ENCODE data around the gene UMODL1.

The UMODL1 gene

DNA sequence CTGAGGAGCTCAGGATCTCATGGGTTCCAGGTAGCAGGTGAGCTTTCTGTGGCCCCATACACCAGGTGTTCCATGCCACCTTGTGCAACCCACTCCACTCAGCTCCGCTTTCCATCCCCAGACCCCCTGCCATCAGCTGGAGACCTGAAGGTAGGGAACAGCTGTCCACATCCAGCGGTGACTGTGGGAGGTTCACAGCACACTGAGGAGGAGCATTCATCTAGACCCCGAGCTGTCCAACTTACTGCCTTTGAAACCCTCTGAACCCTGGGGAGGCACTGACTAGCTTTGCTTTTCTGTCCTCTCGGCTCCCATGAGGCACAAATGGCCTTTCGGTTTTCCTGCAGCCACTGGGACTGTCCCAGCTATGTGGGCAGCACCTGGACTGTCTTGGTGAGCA, 119.9 kb downstream of the UMODL1 start:
- no peak overlapping the region for H3K27ac ChIP-seq
- ChIA-PET POLR2A (ENCODE audit: low non-redundant PET) (no interaction called here), CTCF (interaction anchor here (0.7 to 1.2 kb wide), 2 partner anchors 20 to 74 kb away, joined by 3 read pairs; no protein-coding TSS in a partner anchor)
- TF ChIP-seq, protein P1, sequence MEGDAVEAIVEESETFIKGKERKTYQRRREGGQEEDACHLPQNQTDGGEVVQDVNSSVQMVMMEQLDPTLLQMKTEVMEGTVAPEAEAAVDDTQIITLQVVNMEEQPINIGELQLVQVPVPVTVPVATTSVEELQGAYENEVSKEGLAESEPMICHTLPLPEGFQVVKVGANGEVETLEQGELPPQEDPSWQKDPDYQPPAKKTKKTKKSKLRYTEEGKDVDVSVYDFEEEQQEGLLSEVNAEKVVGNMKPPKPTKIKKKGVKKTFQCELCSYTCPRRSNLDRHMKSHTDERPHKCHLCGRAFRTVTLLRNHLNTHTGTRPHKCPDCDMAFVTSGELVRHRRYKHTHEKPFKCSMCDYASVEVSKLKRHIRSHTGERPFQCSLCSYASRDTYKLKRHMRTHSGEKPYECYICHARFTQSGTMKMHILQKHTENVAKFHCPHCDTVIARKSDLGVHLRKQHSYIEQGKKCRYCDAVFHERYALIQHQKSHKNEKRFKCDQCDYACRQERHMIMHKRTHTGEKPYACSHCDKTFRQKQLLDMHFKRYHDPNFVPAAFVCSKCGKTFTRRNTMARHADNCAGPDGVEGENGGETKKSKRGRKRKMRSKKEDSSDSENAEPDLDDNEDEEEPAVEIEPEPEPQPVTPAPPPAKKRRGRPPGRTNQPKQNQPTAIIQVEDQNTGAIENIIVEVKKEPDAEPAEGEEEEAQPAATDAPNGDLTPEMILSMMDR (conservative IDR thresholded peaks at IDR 0.05; ENCODE audit: low read depth), result no peak
- DNase-seq (ENCODE audit: low spot score), result no peak

DNA sequence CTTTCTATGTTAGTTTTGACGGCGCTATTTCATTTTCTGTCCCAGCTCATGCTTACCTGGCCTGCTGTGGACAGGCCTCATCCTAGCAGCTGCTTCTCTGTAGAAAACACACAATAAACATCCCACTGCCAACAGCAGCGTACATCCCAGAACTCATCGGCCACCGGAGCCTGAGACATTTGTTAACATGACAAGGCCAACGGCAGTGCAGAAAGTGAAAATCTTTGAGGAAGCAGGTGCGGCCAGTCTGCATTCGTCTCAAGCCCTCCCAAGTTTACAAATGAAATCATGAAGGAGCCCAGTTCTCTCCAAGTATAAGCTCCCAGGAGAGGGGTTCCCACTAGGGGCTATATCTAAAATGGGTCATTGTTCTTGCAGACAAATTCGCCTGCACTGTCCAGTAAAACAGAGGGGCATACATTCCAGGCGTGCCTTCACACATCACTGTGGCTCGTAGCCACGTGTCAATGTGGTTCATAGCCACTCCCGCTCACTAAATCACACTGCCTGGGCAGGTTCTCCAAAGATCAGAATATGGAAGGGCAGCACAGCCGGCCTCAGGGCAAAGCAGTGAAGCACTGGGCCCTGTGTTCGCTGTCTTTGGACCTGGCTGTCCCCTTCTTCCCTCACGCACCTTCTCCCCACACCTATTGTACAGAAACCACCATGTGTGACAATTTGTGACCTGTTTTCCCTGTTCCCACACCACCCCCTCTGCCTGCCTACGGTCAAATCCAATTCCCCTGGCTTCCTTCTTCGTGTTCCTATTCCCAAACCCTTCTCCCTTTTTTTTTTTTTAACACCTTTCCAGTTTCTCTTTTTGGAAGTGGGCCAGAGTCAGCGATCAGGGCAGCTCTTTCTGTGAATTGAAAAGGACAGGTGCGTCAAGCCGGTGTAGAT, 120.8 kb downstream of the UMODL1 start:
- TF ChIP-seq, protein P1 (conservative IDR thresholded peaks at IDR 0.05; ENCODE audit: low read depth), result no peak
- ChIA-PET POLR2A (ENCODE audit: low non-redundant PET) (no interaction called here), CTCF (interaction anchor here (0.7 to 1.2 kb wide), 3 partner anchors 16 to 73 kb away, joined by 3 read pairs; no protein-coding TSS in a partner anchor)
- DNase-seq (ENCODE audit: low spot score), result no peak
- peak overlapping the region; percentile 57 for H3K27ac ChIP-seq
